Nephron (organoid): ENCODE data around the gene CRABP2.
A peak's percentile ranks its signal among the peaks of the same experiment; 100 is the strongest.

Source experiments
- H3K27ac Mint-ChIP-seq, 3 experiments: 2 replicates each; pipeline ENCODE4 v1.8.0; 2020; ENCODE audit warnings: mixed read lengths in 3 of 3, mild to moderate bottlenecking in 2 of 3, moderate library complexity in 1 of 3
- H3K27me3 Mint-ChIP-seq: 2 replicates; pipeline ENCODE4 v1.8.0; 2021; ENCODE audit warnings: low read depth, mild to moderate bottlenecking, moderate library complexity, mixed read lengths
- H3K36me3 Mint-ChIP-seq: 2 replicates; pipeline ENCODE4 v1.8.0; 2020; ENCODE audit warnings: low read depth, mixed read lengths
- H3K4me1 Mint-ChIP-seq: 2 replicates; pipeline ENCODE4 v1.8.0; 2020; ENCODE audit warnings: mixed read lengths
- H3K4me3 Mint-ChIP-seq, 3 experiments: 2 replicates each; pipeline ENCODE4 v1.8.0; 2020; ENCODE audit warnings: mild to moderate bottlenecking in 3 of 3, mixed read lengths in 3 of 3, moderate library complexity in 2 of 3
- H3K9me3 Mint-ChIP-seq: 2 replicates; pipeline ENCODE4 v1.8.0; 2020; ENCODE audit warnings: mixed read lengths
- TF ChIP-seq, protein P1 (sequence below), 3 experiments: fragments of 200-600 bp; sonication (generic); IDR thresholded peaks; one replicate each; pipeline ENCODE4 v1.5.0; 2021; ENCODE audit warnings: antibody characterized with exemption in 3 of 3; ENCODE audit not compliant: unreplicated experiment in 3 of 3

Gene CRABP2

GRCh38 chr1:156721131-156721530 lies 15.7 kb upstream of the CRABP2 start:
- H3K27ac Mint-ChIP-seq = no peak overlapping the region
- H3K4me1 Mint-ChIP-seq = peaks cover 5% of the 10 kb centered on the region
- H3K36me3 Mint-ChIP-seq = peaks cover 38% of the 10 kb centered on the region
- H3K27me3 Mint-ChIP-seq = no peaks in the 10 kb centered on the region
- H3K9me3 Mint-ChIP-seq = no peaks in the 10 kb centered on the region
- H3K4me3 Mint-ChIP-seq = no peak overlapping the region
- TF ChIP-seq, protein P1, sequence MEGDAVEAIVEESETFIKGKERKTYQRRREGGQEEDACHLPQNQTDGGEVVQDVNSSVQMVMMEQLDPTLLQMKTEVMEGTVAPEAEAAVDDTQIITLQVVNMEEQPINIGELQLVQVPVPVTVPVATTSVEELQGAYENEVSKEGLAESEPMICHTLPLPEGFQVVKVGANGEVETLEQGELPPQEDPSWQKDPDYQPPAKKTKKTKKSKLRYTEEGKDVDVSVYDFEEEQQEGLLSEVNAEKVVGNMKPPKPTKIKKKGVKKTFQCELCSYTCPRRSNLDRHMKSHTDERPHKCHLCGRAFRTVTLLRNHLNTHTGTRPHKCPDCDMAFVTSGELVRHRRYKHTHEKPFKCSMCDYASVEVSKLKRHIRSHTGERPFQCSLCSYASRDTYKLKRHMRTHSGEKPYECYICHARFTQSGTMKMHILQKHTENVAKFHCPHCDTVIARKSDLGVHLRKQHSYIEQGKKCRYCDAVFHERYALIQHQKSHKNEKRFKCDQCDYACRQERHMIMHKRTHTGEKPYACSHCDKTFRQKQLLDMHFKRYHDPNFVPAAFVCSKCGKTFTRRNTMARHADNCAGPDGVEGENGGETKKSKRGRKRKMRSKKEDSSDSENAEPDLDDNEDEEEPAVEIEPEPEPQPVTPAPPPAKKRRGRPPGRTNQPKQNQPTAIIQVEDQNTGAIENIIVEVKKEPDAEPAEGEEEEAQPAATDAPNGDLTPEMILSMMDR (IDR thresholded peaks at IDR 0.05; ENCODE audit: unreplicated experiment in 3 of 3) = no peak

GRCh38 chr1:156717351-156717750 lies 12.0 kb upstream of the CRABP2 start:
- H3K4me1 Mint-ChIP-seq = peaks cover 12% of the 10 kb centered on the region
- TF ChIP-seq, protein P1 (IDR thresholded peaks at IDR 0.05; ENCODE audit: unreplicated experiment in 3 of 3) = no peak
- peaks cover 29% of the 10 kb centered on the region for H3K36me3 Mint-ChIP-seq
- no peak overlapping the region for H3K27ac Mint-ChIP-seq
- H3K9me3 Mint-ChIP-seq = no peaks in the 10 kb centered on the region
- H3K27me3 Mint-ChIP-seq = no peaks in the 10 kb centered on the region
- H3K4me3 Mint-ChIP-seq = no peak overlapping the region

GRCh38 chr1:156714830-156715229 lies 9.4 kb upstream of the CRABP2 start:
- H3K9me3 Mint-ChIP-seq = no peaks in the 10 kb centered on the region
- TF ChIP-seq, protein P1 (IDR thresholded peaks at IDR 0.05; ENCODE audit: unreplicated experiment in 3 of 3) = no peak
- peaks cover 21% of the 10 kb centered on the region for H3K36me3 Mint-ChIP-seq
- no peaks in the 10 kb centered on the region for H3K27me3 Mint-ChIP-seq
- H3K4me1 Mint-ChIP-seq = peaks cover 32% of the 10 kb centered on the region
- H3K27ac Mint-ChIP-seq = peak overlapping the region; percentile 55 to 76 (median 72)
- H3K4me3 Mint-ChIP-seq = no peak overlapping the region

- Mint-ChIP-seq H3K36me3 (peaks cover 20% of the 10 kb centered on the region), H3K9me3 (no peaks in the 10 kb centered on the region), H3K27me3 (no peaks in the 10 kb centered on the region), H3K27ac (peak overlapping the region; percentile 94 to 98 (median 97)), H3K4me1 (peaks cover 53% of the 10 kb centered on the region), H3K4me3 (no peak overlapping the region)
- TF ChIP-seq, protein P1 (IDR thresholded peaks at IDR 0.05; ENCODE audit: unreplicated experiment in 3 of 3) = no peak
Measured at GRCh38 chr1:156712626-156713025, 7.2 kb upstream of the CRABP2 start.

DNA sequence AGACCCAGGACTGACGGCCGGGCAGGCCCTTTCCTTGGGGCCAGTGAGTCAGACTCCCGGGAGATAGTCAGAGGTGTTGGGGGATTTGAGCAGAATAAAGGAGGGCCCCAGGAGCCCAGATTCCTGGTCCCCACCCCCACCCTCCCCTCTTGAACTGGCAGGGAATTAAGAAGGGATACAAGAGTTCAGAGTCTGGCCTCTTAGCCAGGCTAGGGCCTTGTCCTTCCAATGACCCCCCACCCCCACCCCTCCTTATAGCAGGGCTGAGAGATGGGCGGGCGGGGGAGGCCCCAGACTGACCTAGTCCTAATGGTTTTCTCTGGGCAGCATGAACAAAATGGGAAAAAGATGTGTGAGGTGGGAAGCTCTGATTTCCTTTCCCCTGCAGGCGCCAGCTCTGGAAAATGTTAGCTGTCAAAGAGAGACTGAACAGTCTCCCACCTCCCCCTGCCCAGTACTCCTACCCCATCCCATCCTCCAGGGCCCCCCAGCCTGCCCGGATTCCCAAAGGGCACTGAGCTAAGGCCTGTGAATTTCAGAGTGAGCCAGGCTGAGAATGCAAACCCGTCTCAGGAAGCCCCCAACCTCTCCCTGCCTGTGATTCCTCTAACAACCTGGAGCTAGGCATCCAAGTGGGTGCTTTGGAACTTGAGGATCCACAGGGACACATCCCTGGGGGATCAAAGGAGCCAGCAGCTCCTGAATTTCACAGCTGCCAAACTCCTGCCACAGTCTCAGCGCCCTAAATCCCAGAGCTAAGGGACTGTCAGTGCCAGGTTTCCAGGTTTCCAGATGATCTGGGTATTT lies 5.8 kb upstream of the CRABP2 start:
- Mint-ChIP-seq H3K9me3 (no peaks in the 10 kb centered on the region), H3K4me1 (peaks cover 63% of the 10 kb centered on the region), H3K27me3 (no peaks in the 10 kb centered on the region), H3K4me3 (peak overlapping the region in 1 of 3 experiments; percentile 18), H3K36me3 (peaks cover 12% of the 10 kb centered on the region), H3K27ac (peak overlapping the region; percentile 94 to 98 (median 97))
- TF ChIP-seq, protein P1 (IDR thresholded peaks at IDR 0.05; ENCODE audit: unreplicated experiment in 3 of 3) = no peak
